Right ventricle myocardium inferior (tissue), 1 donor: ENCODE data around the gene SHB. TPM values are rescaled to one million over a fixed set of nuclear protein-coding genes. Genes with fewer than 3 reads are reported as not detected.

ENCODE experiments used
- ATAC-seq: fragments of 200-7000 bp; cut with Tn5 transposase; one replicate; pipeline ENCODE4 v1.9.1; 2020; ENCODE audit warnings: mild to moderate bottlenecking, moderate library complexity
- DNase-seq: peaks from one replicate; pipeline ENCODE4 v3.0.0; 2021; ENCODE audit errors: missing footprints
- intact Hi-C: fragments of 100-400 bp; cut with DNase I; formaldehyde crosslinking; loops from one replicate; pipeline ENCODE4 v1.11.0; 2022
- total RNA-seq: library from RNA; stranded (reverse); fragmentation: NEBNext Ultra II Directional; extraction: Animal tissue kit (Norgen Biotek cat#: 25700); gene quantifications from one replicate; pipeline ENCODE4 v1.2.1, GENCODE V29; 2021
- donor health status: DM: no; HTN: yes; CAD: no; lungs with severe emphysema.

SHB gene
- total RNA-seq, 1 donor from 2014 or later: 14.7 TPM

DNA sequence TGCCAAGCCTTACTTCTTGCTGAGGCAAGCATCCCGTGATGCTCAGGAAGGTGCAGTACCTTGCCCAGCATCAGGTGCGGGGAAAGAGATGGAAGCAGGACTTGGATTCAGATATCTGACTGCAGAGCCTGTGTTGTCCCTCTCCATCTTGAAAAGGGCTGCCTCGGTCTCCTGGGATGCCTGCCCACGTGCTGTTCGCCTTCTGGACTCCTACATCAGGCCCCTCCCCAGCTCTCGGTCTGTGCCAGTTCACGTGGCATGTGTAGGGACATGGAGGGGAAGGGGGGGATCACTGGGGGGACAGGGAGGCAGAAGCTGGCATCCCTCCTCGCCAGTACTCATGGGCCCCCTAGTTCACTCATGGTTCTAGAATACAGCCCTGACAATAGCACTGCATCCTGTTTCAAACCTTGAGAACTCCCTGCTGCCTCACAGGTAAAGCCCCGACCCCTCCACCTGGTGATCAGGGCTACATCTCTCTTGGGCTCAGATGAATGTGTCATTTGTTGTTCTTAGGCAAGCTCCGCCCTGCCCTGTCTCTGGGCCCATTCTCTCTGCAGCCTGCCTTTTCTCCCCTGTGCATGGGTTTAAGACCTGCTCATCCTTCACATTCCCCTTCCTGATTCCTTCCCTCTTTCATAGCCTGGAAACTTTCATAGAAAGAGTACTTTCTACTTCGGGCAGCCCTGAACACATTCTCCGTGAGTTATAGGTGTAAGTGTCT, 126.2 kb downstream of the SHB start:
- intact Hi-C loops: loop anchor here (2.0 kb wide), 1 partner anchor 30 kb away; no protein-coding TSS in a partner anchor
- ATAC-seq (no peak), DNase-seq (peak; percentile 37)

DNA sequence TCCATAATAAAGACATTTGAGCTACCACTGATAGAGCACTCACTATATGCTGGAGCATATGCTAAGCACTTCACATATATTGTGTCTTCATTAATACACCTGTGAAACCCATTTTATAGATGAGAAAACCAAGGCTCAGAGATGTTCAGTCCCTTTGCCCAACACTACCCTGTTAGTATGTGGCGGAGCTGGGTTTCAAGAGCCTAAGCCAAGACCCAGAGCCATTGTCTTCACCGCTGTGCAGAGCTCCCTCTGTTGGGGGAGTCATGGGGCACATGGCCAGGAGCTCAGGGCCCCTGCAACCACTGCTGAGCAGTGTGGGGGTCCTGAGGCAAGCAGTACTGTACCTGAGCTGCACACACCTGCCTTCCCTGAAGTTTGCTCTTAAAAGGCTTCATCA, 127.8 kb downstream of the SHB start:
- DNase-seq (peak; percentile 18), ATAC-seq (no peak)
- intact Hi-C loops: no loop called here

DNA sequence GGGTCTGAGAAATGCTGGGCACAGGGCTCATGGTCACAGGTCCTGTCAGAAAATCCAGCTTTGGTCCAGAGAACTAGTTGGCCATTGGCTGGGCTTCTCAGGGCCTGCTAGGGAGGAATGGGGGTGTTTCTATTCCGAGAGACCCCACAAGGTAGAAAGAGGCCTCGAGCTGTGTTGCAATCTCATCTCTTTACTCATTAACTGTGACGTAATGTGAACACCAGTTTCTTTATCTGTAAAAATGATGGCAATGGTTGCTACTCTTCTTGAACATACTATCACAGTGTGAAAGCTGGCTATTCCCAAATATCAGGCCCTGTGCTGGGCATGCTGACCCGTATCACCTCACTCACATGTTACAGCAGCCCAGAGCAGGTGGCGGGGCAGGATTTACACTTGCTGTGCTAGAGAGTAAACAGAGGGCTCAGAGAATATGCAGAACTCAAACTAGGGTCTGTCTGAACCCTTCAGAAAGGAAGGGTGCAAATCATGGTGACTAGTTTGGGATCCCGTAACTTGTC, 129.4 kb downstream of the SHB start:
- no peak for ATAC-seq
- intact Hi-C loops: no loop called here
- DNase-seq: peak; percentile 62

DNA sequence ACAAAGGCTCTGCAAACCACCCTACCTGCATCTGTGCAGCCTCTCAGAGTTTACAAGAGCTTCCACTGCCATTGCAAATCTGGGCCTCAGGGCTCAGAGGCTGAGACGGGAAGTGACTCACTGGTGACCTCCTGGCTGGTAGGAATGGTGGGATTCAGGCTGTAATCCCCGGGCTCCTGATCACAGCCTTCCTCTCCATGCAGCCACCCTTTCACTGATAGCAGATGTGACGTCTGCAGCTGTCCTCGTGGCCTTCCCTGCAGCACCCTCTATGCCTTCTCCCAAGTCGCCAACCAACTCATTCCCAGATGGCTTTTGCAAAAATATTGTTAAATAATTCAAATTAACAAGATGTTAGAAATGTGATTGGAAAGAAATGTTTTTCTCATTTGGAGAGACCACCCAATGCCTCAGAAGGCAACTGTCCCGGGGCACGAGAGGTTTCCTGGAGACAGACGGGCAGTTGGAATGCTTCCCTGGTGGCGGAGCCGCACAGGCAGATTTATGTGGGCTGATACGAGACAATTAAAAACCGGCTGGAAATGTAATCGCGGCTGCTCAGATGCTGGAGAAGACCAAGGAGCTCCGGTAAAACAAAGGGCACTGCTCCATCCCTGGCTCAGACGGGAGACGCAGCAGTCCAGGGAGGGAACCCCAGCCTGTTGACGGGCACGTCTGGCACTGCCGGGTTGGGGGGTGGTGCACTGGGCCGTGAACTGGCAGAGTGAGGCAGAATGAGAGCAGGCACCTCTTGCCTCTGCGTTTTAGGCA, 130.7 kb downstream of the SHB start:
- ATAC-seq (peak; percentile 47), DNase-seq (peak; percentile 60)
- intact Hi-C loops: loop anchor here (1.0 kb wide), 1 partner anchor 16 kb away; no protein-coding TSS in a partner anchor

GRCh38 chr9:37937366-37937765, 131.7 kb downstream of the SHB start:
- intact Hi-C loops: no loop called here
- DNase-seq: no peak
- no peak for ATAC-seq

GRCh38 chr9:37936965-37937364, 132.1 kb downstream of the SHB start:
- DNase-seq: peak; percentile 60

DNA sequence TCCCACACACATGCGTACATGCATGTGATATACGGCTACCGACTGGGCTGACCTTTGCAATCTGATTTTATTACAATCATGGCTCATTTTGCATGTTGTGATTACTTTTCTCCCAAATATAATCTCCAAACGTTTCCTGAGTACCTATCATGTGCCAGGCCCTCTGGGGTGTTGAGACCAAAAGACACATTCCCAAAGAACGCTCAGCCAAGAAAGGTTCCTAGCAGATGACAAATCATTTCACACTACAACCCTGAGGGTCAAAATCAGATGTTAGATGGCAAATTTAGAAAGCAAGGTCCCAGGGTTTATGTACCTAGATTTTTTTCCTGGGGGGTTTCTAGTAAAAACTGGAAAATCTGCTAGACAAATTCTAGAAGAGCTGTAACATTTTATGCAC, 132.7 kb downstream of the SHB start:
- intact Hi-C loops: no loop called here
- DNase-seq (no peak), ATAC-seq (no peak)

More at GRCh38 chr9:37936965-37937364, 132.1 kb downstream of the SHB start:
- intact Hi-C loops: no loop called here
- peak; percentile 94 for ATAC-seq

- no peak for ATAC-seq
- intact Hi-C loops: no loop called here
- DNase-seq: no peak
These were observed 133.9 kb downstream of the SHB start for GRCh38 chr9:37935096-37935495.

- intact Hi-C loops: no loop called here
These were observed 137.4 kb downstream of the SHB start for GRCh38 chr9:37931592-37931991.

GRCh38 chr9:37929441-37929895, 139.6 kb downstream of the SHB start:
- DNase-seq: peak; percentile 41
- intact Hi-C loops: loop anchor here (5.0 kb wide), 1 partner anchor 38 kb away; no protein-coding TSS in a partner anchor
- ATAC-seq: no peak

More at GRCh38 chr9:37931592-37931991, 137.4 kb downstream of the SHB start:
- DNase-seq: no peak
- no peak for ATAC-seq

GRCh38 chr9:37928552-37929430, 140.2 kb downstream of the SHB start:
- peak; percentile 27 for DNase-seq
- intact Hi-C loops: loop anchor here (5.0 kb wide), 1 partner anchor 39 kb away; no protein-coding TSS in a partner anchor
- no peak for ATAC-seq

DNA sequence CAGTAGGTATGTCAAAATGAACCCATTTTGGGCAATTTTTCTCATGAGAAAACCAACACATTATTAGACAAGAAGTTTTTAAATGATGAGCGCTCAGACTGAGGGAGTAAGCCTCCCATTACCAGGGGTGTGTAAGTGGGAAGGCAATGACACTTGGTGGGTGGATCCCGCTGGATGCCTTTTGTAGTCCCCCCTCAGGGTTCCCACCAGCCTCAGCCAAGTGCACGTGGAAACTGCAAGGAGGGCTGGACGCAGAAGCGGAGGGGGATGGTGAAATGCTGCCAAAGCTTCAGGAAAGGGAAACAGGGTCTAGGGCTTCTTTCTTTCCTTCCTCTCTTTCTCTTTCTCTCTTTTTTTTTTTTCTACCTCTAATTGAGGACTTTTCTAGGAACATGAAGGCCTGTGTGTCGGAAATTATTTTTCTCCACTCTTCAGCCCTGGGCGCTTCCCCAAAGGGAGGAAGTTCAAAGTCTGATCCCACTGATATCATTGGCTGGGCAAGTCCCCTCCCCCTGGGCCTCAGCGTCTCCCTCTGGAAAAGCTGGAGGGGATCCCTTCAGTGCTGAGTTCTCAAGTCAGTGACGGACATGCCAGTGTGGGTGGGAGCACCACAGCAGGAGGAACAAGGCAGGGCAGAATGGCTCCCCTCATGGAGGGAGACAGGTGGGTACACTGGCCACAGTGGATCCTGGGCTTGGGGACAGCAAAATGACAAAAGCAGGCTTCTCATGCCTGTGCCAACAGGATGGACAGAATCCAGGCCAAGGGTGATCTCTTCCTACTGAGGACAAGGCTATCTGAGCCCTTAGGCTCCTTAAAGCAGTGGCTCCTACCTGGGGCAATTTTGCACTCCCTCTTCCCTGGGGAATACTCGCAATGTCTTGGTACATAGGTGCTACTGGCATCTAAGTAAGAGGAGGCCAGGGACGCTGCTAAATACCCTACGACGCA, 141.2 kb downstream of the SHB start:
- ATAC-seq (no peak), DNase-seq (peak; percentile 26)
- intact Hi-C loops: loop anchor here (5.0 kb wide), 1 partner anchor 39 kb away; no protein-coding TSS in a partner anchor

DNA sequence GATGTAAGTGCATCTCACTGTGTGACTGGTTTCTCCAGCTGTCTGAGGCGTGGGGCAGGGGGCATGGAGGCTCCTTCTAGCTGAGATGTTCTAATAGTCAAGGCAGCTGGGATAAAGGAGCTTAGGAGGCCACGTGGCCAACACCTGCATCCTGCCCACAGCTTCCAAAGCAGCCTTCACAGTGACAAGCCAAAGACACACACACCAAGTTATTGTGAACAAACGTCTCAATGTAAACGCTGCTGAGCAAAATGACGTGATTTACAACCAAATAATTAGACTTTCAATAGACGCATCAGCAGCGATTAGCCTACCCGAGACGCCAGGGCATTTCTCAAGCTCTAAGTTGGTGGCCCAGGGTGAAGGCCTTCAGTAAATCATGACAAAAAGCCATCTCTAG, 141.9 kb downstream of the SHB start:
- ATAC-seq (no peak), DNase-seq (no peak)
- intact Hi-C loops: loop anchor here (5.0 kb wide), 1 partner anchor 40 kb away; no protein-coding TSS in a partner anchor

GRCh38 chr9:37926737-37927118, 142.3 kb downstream of the SHB start:
- intact Hi-C loops: loop anchor here (5.0 kb wide), 1 partner anchor 41 kb away; no protein-coding TSS in a partner anchor
- ATAC-seq (no peak), DNase-seq (no peak)

DNA sequence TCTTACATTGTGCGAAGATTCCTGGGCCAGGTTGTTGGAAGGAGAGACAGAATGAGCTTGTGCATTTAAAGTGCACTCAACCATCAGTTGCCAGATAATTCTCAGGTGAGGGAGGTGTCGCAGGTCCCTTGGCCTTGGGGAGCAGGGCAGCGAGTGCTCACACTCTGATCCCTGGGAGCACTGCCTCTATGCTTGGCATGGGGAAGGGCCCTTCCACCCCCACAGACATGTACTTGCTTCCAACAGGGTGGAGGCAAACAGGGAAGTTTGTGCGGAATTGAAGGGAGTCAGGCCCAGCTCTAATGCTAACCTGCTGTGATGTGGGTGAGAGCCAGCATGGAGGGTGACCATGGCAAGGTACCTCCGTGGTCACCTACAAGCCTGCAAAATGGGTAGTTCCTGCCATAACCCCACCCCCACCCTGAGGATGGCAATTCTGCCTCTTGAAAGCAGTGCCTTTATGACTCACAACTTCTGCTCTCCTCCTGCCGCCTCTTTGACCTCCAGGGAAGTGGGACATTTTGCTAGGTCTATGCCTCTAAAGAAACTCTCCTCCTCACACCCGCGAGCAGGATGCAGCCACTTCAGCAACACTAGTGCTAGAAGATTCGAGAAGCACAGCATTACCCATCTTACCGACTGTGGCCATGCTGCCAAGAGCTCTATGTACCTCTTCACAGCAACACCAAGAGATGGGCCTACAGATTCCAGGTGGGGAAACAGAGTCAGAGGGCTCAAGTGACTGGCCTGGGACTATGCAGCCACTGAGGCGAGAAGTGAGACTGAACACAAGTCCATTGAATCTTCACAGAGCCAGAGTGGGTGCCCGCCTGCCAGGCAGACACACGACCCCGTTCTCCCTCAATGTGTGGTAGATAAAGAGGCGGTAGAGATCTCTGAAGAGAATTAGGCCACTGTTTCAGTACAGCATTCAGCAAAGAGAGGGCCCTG, 143.0 kb downstream of the SHB start:
- ATAC-seq: no peak
- DNase-seq: no peak
- intact Hi-C loops: loop anchor here (5.0 kb wide), 1 partner anchor 41 kb away; no protein-coding TSS in a partner anchor

DNA sequence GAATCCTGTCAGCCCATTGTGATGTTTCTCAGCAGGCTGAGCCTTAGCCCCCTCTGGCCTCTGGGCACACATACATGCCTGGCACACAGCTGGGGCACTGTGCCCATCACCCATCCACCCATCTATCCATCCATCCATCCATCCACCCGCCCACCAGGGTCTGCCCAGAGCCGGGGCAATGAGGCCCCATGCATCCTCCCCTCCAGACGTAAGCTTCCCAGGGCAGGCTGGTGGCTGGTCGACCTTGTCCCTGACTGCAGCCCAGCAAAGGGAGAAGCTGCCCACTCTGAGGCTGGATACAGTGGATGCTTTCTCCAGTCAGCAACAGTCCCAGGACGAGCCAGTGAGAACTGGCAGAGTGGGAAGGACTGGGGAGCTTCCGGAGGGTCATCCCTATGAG, 144.0 kb downstream of the SHB start:
- intact Hi-C loops: loop anchor here (5.0 kb wide), 1 partner anchor 42 kb away; no protein-coding TSS in a partner anchor
- DNase-seq (no peak), ATAC-seq (no peak)
